Measurements from ENCODE around the gene NOL7. TPM values are rescaled to one million over a fixed set of nuclear protein-coding genes. Genes with fewer than 3 reads are reported as not detected.

NOL7 gene
- total and polyA plus RNA-seq, 2 of the 13 experiments (the other 11 are each of a cell fraction or from before 2014, with no cell fraction given) = 37.8 to 186 TPM

GRCh38 chr6:13573669-13574110 lies 41.4 kb upstream of the NOL7 start (continued):
- no peak for TF ChIP-seq ZFP41 (CRISPR knock-in tag; IDR thresholded peaks at IDR 0.05; ENCODE audit: borderline replicate concordance)
- TF ChIP-seq SMAD3 (CRISPR knock-in tag; IDR thresholded peaks at IDR 0.05) = no peak
- no peak for TF ChIP-seq SIN3B (IDR thresholded peaks at IDR 0.05; ENCODE audit: low read length)
- no peak for TF ChIP-seq ETS1 (CRISPR knock-in tag; IDR thresholded peaks at IDR 0.05)
- no peak for TF ChIP-seq PHF20 (CRISPR knock-in tag; IDR thresholded peaks at IDR 0.05)
- TF ChIP-seq ZNF160 (CRISPR knock-in tag; IDR thresholded peaks at IDR 0.05) = no peak
- TF ChIP-seq ZNF232 (CRISPR knock-in tag; IDR thresholded peaks at IDR 0.05; ENCODE audit: borderline replicate concordance) = no peak
- TF ChIP-seq KDM5A (IDR thresholded peaks at IDR 0.05; ENCODE audit: borderline replicate concordance, low read length) = no peak
- no peak for TF ChIP-seq ZFX (CRISPR knock-in tag; IDR thresholded peaks at IDR 0.05; ENCODE audit: low read depth)
- TF ChIP-seq NFIC (IDR thresholded peaks at IDR 0.05; ENCODE audit: low read length) = no peak
- TF ChIP-seq ATF7-NPFF (CRISPR knock-in tag; IDR thresholded peaks at IDR 0.05; ENCODE audit: low read depth) = no peak
- TF ChIP-seq ZHX2 (IDR thresholded peaks at IDR 0.05; ENCODE audit: low read depth) = no peak
- no peak for TF ChIP-seq ZHX2 (CRISPR knock-in tag; IDR thresholded peaks at IDR 0.05; ENCODE audit: borderline replicate concordance)
- TF ChIP-seq HMG20B (CRISPR knock-in tag; conservative IDR thresholded peaks at IDR 0.05) = no peak
- no peak for TF ChIP-seq TSC22D2 (CRISPR knock-in tag; IDR thresholded peaks at IDR 0.05; ENCODE audit: borderline replicate concordance)
- TF ChIP-seq HNRNPL (IDR thresholded peaks at IDR 0.05; ENCODE audit: low read depth, low read length) = no peak
- no peak for TF ChIP-seq SRY (CRISPR knock-in tag; IDR thresholded peaks at IDR 0.05)
- TF ChIP-seq RORA (CRISPR knock-in tag; IDR thresholded peaks at IDR 0.05) = no peak
- TF ChIP-seq TFDP1 (CRISPR knock-in tag; IDR thresholded peaks at IDR 0.05; ENCODE audit: borderline replicate concordance) = no peak
- no peak for TF ChIP-seq ZMYM2 (CRISPR knock-in tag; IDR thresholded peaks at IDR 0.05)
- TF ChIP-seq CCDC6 (CRISPR knock-in tag; IDR thresholded peaks at IDR 0.05) = no peak; the same call in 1 of the 2 replicates
- no peak for TF ChIP-seq ELK4 (CRISPR knock-in tag; IDR thresholded peaks at IDR 0.05; ENCODE audit: borderline replicate concordance)
